GM06990 (cell line): ENCODE measurements around the gene NTF4.
"Not testable (repeated sequence)": the region's sequence is repeated elsewhere in the genome, so short reads cannot be mapped to it uniquely, and the experiment has no call there.

Experiments
- DNase-seq: peaks from one replicate; pipeline ENCODE4 v3.0.0-alpha.2; 2011; ENCODE audit not compliant: insufficient read length; ENCODE audit errors: extremely low read depth
- H3K27me3 ChIP-seq: replicated peaks from 2 replicates; pipeline ENCODE4 v1.6.0; 2011; ENCODE audit warnings: low read length; ENCODE audit not compliant: control insufficient read depth, insufficient read depth
- H3K36me3 ChIP-seq: 2 replicates; pipeline ENCODE4 v1.5.1; 2011; ENCODE audit warnings: low read length; ENCODE audit not compliant: control insufficient read depth, insufficient read depth
- H3K4me3 ChIP-seq: replicated peaks from 2 replicates; pipeline ENCODE4 v1.5.1; 2011; ENCODE audit warnings: low read depth, mild to moderate bottlenecking, control low read depth, low read length
- CTCF ChIP-seq: IDR thresholded peaks from 2 replicates; pipeline ENCODE4 v1.5.1; 2011; ENCODE audit warnings: low read length, control low read depth, mild to moderate bottlenecking, inconsistent platforms; ENCODE audit not compliant: insufficient read depth, poor library complexity, severe bottlenecking

The NTF4 gene

GRCh38 chr19:49024233-49024632, 40.4 kb downstream of the NTF4 start, which contains the start of gene CGB3:
Gene CGB3 (minus strand): TSS chr19:49024333. CDS start chr19:49023971, 362 bp downstream.
- not testable (repeated sequence) for H3K36me3 ChIP-seq, H3K27me3 ChIP-seq, H3K4me3 ChIP-seq, DNase-seq

GRCh38 chr19:49022116-49022515, 42.5 kb downstream of the NTF4 start:
- DNase-seq = no peak
- no peaks in the 10 kb centered on the region for H3K36me3 ChIP-seq
- TF ChIP-seq CTCF = no peak
- H3K4me3 ChIP-seq = no peak overlapping the region
- H3K27me3 ChIP-seq = no peaks in the 10 kb centered on the region

GRCh38 chr19:49020931-49021895, 43.4 kb downstream of the NTF4 start:
- TF ChIP-seq CTCF = no peak
- peaks cover under 1% of the 10 kb centered on the region; the same call in 1 of the 2 replicates for H3K36me3 ChIP-seq

GRCh38 chr19:49020342-49020741, 44.3 kb downstream of the NTF4 start:
- no peak for TF ChIP-seq CTCF
- no peak for DNase-seq
- H3K27me3 ChIP-seq = no peaks in the 10 kb centered on the region
- peaks cover 7% of the 10 kb centered on the region for H3K36me3 ChIP-seq
- no peak overlapping the region for H3K4me3 ChIP-seq

More at GRCh38 chr19:49020931-49021895, 43.4 kb downstream of the NTF4 start:
- DNase-seq = no peak
- Histone ChIP-seq H3K27me3 (no peaks in the 10 kb centered on the region), H3K4me3 (no peak overlapping the region)

GRCh38 chr19:49019242-49019932, 45.2 kb downstream of the NTF4 start:
- DNase-seq = peak; percentile 66
- Histone ChIP-seq H3K36me3 (peaks cover 9% of the 10 kb centered on the region), H3K4me3 (peak overlapping the region; percentile 46), H3K27me3 (no peaks in the 10 kb centered on the region)
- peak; percentile 36 for TF ChIP-seq CTCF

GRCh38 chr19:49018388-49019241, 46.0 kb downstream of the NTF4 start:
- H3K36me3 ChIP-seq, H3K27me3 ChIP-seq, DNase-seq: not testable (repeated sequence)
- peak overlapping the region; percentile 46 for H3K4me3 ChIP-seq
